HG03060 (cell line): ENCODE results near the gene TPCN2.
"Not testable (repeated sequence)": the region's sequence is repeated elsewhere in the genome, so short reads cannot be mapped to it uniquely, and the experiment has no call there.

Source experiments
- ATAC-seq: cut with Tn5 transposase; IDR thresholded peaks from one replicate; pipeline ENCODE4 v1.9.1; 2021; ENCODE audit warnings: low read depth, moderate number of reproducible peaks; ENCODE audit not compliant: unreplicated experiment

The TPCN2 gene

GRCh38 chr11:69073469-69073868, 24.7 kb downstream of the TPCN2 start:
- ATAC-seq, result no peak

- no peak for ATAC-seq
These were observed 25.8 kb downstream of the TPCN2 start for GRCh38 chr11:69074375-69075140.

GRCh38 chr11:69075421-69076128, 26.8 kb downstream of the TPCN2 start:
- no peak for ATAC-seq

GRCh38 chr11:69076129-69076791, 27.5 kb downstream of the TPCN2 start:
- ATAC-seq, result no peak

GRCh38 chr11:69076977-69077376, 28.2 kb downstream of the TPCN2 start:
- ATAC-seq, result not testable (repeated sequence)

GRCh38 chr11:69078508-69078907, 29.8 kb downstream of the TPCN2 start:
- no peak for ATAC-seq

- no peak for ATAC-seq
These were observed 30.3 kb downstream of the TPCN2 start for GRCh38 chr11:69078930-69079605.

- no peak for ATAC-seq
These were observed 31.0 kb downstream of the TPCN2 start for GRCh38 chr11:69079661-69080256.

GRCh38 chr11:69080257-69080995, 31.7 kb downstream of the TPCN2 start:
- ATAC-seq, result no peak

GRCh38 chr11:69081180-69081579, 32.4 kb downstream of the TPCN2 start:
- ATAC-seq, result no peak

- ATAC-seq, result no peak
These were observed 35.0 kb downstream of the TPCN2 start for GRCh38 chr11:69083531-69084247.

- no peak for ATAC-seq
These were observed 35.6 kb downstream of the TPCN2 start for GRCh38 chr11:69084371-69084770.

GRCh38 chr11:69085490-69086095, 36.9 kb downstream of the TPCN2 start:
- no peak for ATAC-seq

GRCh38 chr11:69086152-69087132, 37.7 kb downstream of the TPCN2 start:
- ATAC-seq, result no peak

GRCh38 chr11:69087133-69087524, 38.4 kb downstream of the TPCN2 start:
- ATAC-seq, result no peak

GRCh38 chr11:69087811-69088210, 39.1 kb downstream of the TPCN2 start:
- ATAC-seq, result no peak

GRCh38 chr11:69088676-69089146, 40.0 kb downstream of the TPCN2 start:
- ATAC-seq, result no peak

- ATAC-seq, result no peak
These were observed 40.5 kb downstream of the TPCN2 start for GRCh38 chr11:69089258-69089657.
